BE2C (cell line): ENCODE measurements around the gene SEZ6.
A peak's percentile ranks its signal among the peaks of the same experiment; 100 is the strongest.

Source experiments
- DNase-seq: peaks from one replicate; pipeline ENCODE4 v3.0.0-alpha.2; 2020
- H3K27me3 ChIP-seq: fragments of 250-450 bp; sonication (Bioruptor Pico); 2 replicates; pipeline ENCODE4 v1.5.1; 2020; ENCODE audit warnings: mild to moderate bottlenecking
- H3K36me3 ChIP-seq: fragments of 250-450 bp; sonication (Bioruptor Pico); 2 replicates; pipeline ENCODE4 v1.5.1; 2020; ENCODE audit warnings: mild to moderate bottlenecking
- H3K4me1 ChIP-seq: fragments of 250-450 bp; sonication (Bioruptor Pico); 2 replicates; pipeline ENCODE4 v1.5.1; 2020
- H3K4me3 ChIP-seq: 2 replicates; pipeline ENCODE4 v1.5.1; 2011; ENCODE audit warnings: low read depth, low read length
- H3K9me3 ChIP-seq: fragments of 250-450 bp; sonication (Bioruptor Pico); 2 replicates; pipeline ENCODE4 v1.5.1; 2020
- TF ChIP-seq, protein P1 (sequence below): IDR thresholded peaks from 2 replicates; pipeline ENCODE4 v1.5.1; 2012; ENCODE audit warnings: mild to moderate bottlenecking, low read depth, low read length

The SEZ6 gene

GRCh38 chr17:28957277-28957991 is 48.4 kb downstream of the SEZ6 start:
- no peak for DNase-seq
- Histone ChIP-seq H3K27me3 (no peaks in the 10 kb centered on the region), H3K4me1 (peaks cover 5% of the 10 kb centered on the region), H3K9me3 (no peaks in the 10 kb centered on the region), H3K36me3 (no peaks in the 10 kb centered on the region), H3K4me3 (no peak overlapping the region)
- TF ChIP-seq, protein P1, sequence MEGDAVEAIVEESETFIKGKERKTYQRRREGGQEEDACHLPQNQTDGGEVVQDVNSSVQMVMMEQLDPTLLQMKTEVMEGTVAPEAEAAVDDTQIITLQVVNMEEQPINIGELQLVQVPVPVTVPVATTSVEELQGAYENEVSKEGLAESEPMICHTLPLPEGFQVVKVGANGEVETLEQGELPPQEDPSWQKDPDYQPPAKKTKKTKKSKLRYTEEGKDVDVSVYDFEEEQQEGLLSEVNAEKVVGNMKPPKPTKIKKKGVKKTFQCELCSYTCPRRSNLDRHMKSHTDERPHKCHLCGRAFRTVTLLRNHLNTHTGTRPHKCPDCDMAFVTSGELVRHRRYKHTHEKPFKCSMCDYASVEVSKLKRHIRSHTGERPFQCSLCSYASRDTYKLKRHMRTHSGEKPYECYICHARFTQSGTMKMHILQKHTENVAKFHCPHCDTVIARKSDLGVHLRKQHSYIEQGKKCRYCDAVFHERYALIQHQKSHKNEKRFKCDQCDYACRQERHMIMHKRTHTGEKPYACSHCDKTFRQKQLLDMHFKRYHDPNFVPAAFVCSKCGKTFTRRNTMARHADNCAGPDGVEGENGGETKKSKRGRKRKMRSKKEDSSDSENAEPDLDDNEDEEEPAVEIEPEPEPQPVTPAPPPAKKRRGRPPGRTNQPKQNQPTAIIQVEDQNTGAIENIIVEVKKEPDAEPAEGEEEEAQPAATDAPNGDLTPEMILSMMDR, result no peak

- Histone ChIP-seq H3K27me3 (no peaks in the 10 kb centered on the region), H3K36me3 (no peaks in the 10 kb centered on the region), H3K9me3 (no peaks in the 10 kb centered on the region), H3K4me3 (no peak overlapping the region), H3K4me1 (peaks cover 5% of the 10 kb centered on the region)
- TF ChIP-seq, protein P1, result no peak
- no peak for DNase-seq
Measured at GRCh38 chr17:28956861-28957260, 49.0 kb downstream of the SEZ6 start.

DNA sequence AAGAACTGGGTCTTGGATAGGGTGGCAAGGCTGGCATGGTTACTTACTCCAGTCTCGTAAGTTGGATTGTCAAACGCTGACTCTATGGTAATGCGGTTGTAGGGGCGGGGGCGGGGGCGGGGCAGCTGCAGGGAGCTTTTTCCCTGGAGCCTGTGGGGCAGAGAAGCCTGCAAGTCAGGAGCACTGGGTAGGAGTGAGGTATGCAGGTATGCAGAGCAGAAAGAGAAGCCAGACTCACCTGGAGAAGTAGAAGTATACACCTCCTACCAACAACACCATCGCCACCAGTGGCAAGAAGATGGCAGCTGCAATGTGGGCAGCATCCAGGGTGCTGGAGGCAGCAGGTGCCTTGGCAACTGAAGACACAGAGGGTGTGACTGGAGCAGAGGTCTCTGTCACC is 49.7 kb downstream of the SEZ6 start:
- H3K4me3 ChIP-seq, result no peak overlapping the region

GRCh38 chr17:28955408-28955807 is 50.4 kb downstream of the SEZ6 start:
- DNase-seq, result no peak
- no peaks in the 10 kb centered on the region for H3K27me3 ChIP-seq
- peaks cover 5% of the 10 kb centered on the region for H3K4me1 ChIP-seq
- no peaks in the 10 kb centered on the region for H3K9me3 ChIP-seq
- no peak overlapping the region for H3K4me3 ChIP-seq
- H3K36me3 ChIP-seq, result no peaks in the 10 kb centered on the region
- TF ChIP-seq, protein P1, result no peak

More for the DNA sequence above, 49.7 kb downstream of the SEZ6 start:
- Histone ChIP-seq H3K4me1 (peaks cover 5% of the 10 kb centered on the region), H3K27me3 (no peaks in the 10 kb centered on the region), H3K9me3 (no peaks in the 10 kb centered on the region), H3K36me3 (no peaks in the 10 kb centered on the region)
- TF ChIP-seq, protein P1, result no peak
- no peak for DNase-seq

DNA sequence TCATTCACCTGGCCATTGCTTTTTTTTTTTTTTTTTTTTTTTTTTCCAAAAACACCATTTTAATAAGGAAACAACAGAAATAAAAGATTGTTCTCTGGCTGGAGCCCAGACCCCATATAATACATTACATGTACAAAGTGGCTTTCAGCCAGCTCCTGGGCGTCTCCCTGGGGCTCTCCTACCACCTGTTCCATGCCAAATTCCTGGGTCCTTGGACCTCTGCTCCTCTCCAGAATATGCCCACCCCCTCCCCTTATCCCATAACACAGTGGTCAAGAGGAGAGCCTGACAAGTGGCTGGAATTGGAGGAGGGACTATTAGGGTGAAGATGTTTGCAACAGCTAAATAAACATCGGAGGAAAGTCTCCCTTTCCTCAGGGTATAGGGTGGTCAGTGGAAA is 50.9 kb downstream of the SEZ6 start:
- DNase-seq, result no peak
- Histone ChIP-seq H3K27me3 (no peaks in the 10 kb centered on the region), H3K4me1 (peaks cover 5% of the 10 kb centered on the region), H3K9me3 (no peaks in the 10 kb centered on the region), H3K36me3 (no peaks in the 10 kb centered on the region), H3K4me3 (no peak overlapping the region)
- TF ChIP-seq, protein P1, result no peak

GRCh38 chr17:28953444-28954118 is 52.3 kb downstream of the SEZ6 start:
- Histone ChIP-seq H3K4me3 (no peak overlapping the region), H3K27me3 (no peaks in the 10 kb centered on the region), H3K4me1 (peaks cover 5% of the 10 kb centered on the region), H3K9me3 (no peaks in the 10 kb centered on the region), H3K36me3 (no peaks in the 10 kb centered on the region)
- TF ChIP-seq, protein P1, result peak; percentile 73
- peak; percentile 56 for DNase-seq
